DND-41 (cell line): ENCODE results near the gene PHF2.

ENCODE experiments used
- ATAC-seq: fragments of 200-7000 bp; cut with Tn5 transposase; 3 replicates; pipeline ENCODE4 v1.9.1; 2021; ENCODE audit warnings: low read depth; ENCODE audit not compliant: insufficient read depth
- DNase-seq: peaks from one replicate; pipeline ENCODE4 v3.0.0-alpha.2; 2020
- H2AFZ ChIP-seq: 2 replicates; pipeline ENCODE4 v1.6.0; 2012; ENCODE audit warnings: low read depth, low read length
- H3K27ac ChIP-seq: 2 replicates; pipeline ENCODE4 v1.5.1; 2012; ENCODE audit warnings: low read length, inconsistent platforms
- H3K27me3 ChIP-seq: fragments of 200-600 bp; sonication (generic); 2 replicates; pipeline ENCODE4 v1.6.0; 2012; ENCODE audit warnings: low read length, mild to moderate bottlenecking, inconsistent platforms; ENCODE audit not compliant: insufficient read depth, poor library complexity
- H3K36me3 ChIP-seq: 2 replicates; pipeline ENCODE4 v1.5.1; 2012; ENCODE audit warnings: low read length, inconsistent platforms; ENCODE audit not compliant: insufficient read depth
- H3K4me1 ChIP-seq: 2 replicates; pipeline ENCODE4 v1.5.1; 2012; ENCODE audit warnings: mild to moderate bottlenecking, low read length; ENCODE audit not compliant: insufficient read depth
- H3K4me2 ChIP-seq: 2 replicates; pipeline ENCODE4 v1.6.0; 2012; ENCODE audit warnings: mild to moderate bottlenecking, moderate library complexity, low read length, inconsistent platforms; ENCODE audit not compliant: insufficient read depth
- H3K4me3 ChIP-seq, 2 experiments: fragments of 200-600 bp in 1 of 2; shearing (Covaris generic) in 1 of 2; 2 replicates each; pipeline ENCODE4 v1.5.1; 2012 to 2016; ENCODE audit warnings: inconsistent platforms in 2 of 2, low read length in 2 of 2, mild to moderate bottlenecking in 2 of 2, low read depth in 1 of 2, moderate library complexity in 1 of 2
- H3K79me2 ChIP-seq: 2 replicates; pipeline ENCODE4 v1.6.0; 2012; ENCODE audit warnings: low read length, inconsistent platforms; ENCODE audit not compliant: insufficient read depth
- H3K9ac ChIP-seq: 2 replicates; pipeline ENCODE4 v1.6.0; 2012; ENCODE audit warnings: low read depth, mild to moderate bottlenecking, inconsistent platforms, low read length, moderate library complexity
- H3K9me3 ChIP-seq: 2 replicates; pipeline ENCODE4 v1.5.1; 2012; ENCODE audit warnings: low read length, moderate library complexity, mild to moderate bottlenecking, inconsistent platforms; ENCODE audit not compliant: insufficient read depth, severe bottlenecking
- H4K20me1 ChIP-seq: 2 replicates; pipeline ENCODE4 v1.6.0; 2012; ENCODE audit warnings: low read length; ENCODE audit not compliant: insufficient read depth
- CTCF ChIP-seq: IDR thresholded peaks from 2 replicates; pipeline ENCODE4 v1.5.1; 2012; ENCODE audit warnings: borderline replicate concordance, low read length, moderate library complexity, mild to moderate bottlenecking; ENCODE audit not compliant: poor library complexity, severe bottlenecking; ENCODE audit errors: extremely low read depth
- EZH2 ChIP-seq: IDR thresholded peaks from 3 replicates; pipeline ENCODE4 v1.6.1; 2012; ENCODE audit warnings: borderline replicate concordance, low read depth, mild to moderate bottlenecking, moderate library complexity, low read length, inconsistent platforms; ENCODE audit not compliant: severe bottlenecking

The PHF2 gene

GRCh38 chr9:93576258-93577077 lies at the start of gene PHF2:
PHF2 (plus strand) TSS chr9:93576584; CDS start chr9:93576774, 190 bp downstream.
- peak within 1 kb of the TSS; percentile 86 for H3K4me2 ChIP-seq
- H3K27me3 ChIP-seq, result no peaks in the 10 kb centered on the region
- H3K4me3 ChIP-seq, result peak within 1 kb of the TSS; percentile 55 to 83; a peak in 3 of 4 replicates
- H2AFZ ChIP-seq, result peak within 1 kb of the TSS; percentile 81
- TF ChIP-seq EZH2, result no peak
- no peak for TF ChIP-seq CTCF
- ATAC-seq, result peak; percentile 61
- no peaks in the 10 kb centered on the region for H3K9me3 ChIP-seq
- peaks cover 66% of the 10 kb centered on the region for H3K79me2 ChIP-seq
- H3K36me3 ChIP-seq, result no peaks in the 10 kb centered on the region
- H4K20me1 ChIP-seq, result peaks cover 27% of the 10 kb centered on the region
- DNase-seq, result peak; percentile 30
- H3K9ac ChIP-seq, result peak within 1 kb of the TSS; percentile 77
- H3K27ac ChIP-seq, result peak within 1 kb of the TSS; percentile 88
- H3K4me1 ChIP-seq, result peaks cover 40% of the 10 kb centered on the region

GRCh38 chr9:93531374-93531773 lies 45.0 kb upstream of the PHF2 start:
- H3K27me3 ChIP-seq, result no peaks in the 10 kb centered on the region
- no peak overlapping the region for H3K9ac ChIP-seq
- DNase-seq, result no peak
- H3K4me3 ChIP-seq, result no peak overlapping the region
- H4K20me1 ChIP-seq, result peaks cover 21% of the 10 kb centered on the region
- H3K4me1 ChIP-seq, result no peaks in the 10 kb centered on the region
- H3K36me3 ChIP-seq, result peaks cover 96% of the 10 kb centered on the region
- H3K9me3 ChIP-seq, result no peaks in the 10 kb centered on the region
- H3K27ac ChIP-seq, result no peak overlapping the region
- H3K79me2 ChIP-seq, result peaks cover 13% of the 10 kb centered on the region; the same call in 1 of the 2 replicates
- ATAC-seq, result peak; percentile 40; the same call in 1 of the 3 replicates
- H2AFZ ChIP-seq, result no peak overlapping the region
- TF ChIP-seq EZH2 (no peak), CTCF (no peak)
- H3K4me2 ChIP-seq, result no peak overlapping the region

GRCh38 chr9:93532141-93532540 lies 44.2 kb upstream of the PHF2 start:
- ATAC-seq, result no peak
- Histone ChIP-seq H3K27ac (no peak overlapping the region), H3K36me3 (peaks cover 94% of the 10 kb centered on the region), H3K4me3 (no peak overlapping the region), H4K20me1 (peaks cover 21% of the 10 kb centered on the region), H3K27me3 (no peaks in the 10 kb centered on the region), H3K4me2 (no peak overlapping the region), H3K9ac (no peak overlapping the region), H3K4me1 (no peaks in the 10 kb centered on the region), H3K79me2 (peaks cover 13% of the 10 kb centered on the region; the same call in 1 of the 2 replicates), H3K9me3 (no peaks in the 10 kb centered on the region), H2AFZ (no peak overlapping the region)
- TF ChIP-seq CTCF, result no peak
- TF ChIP-seq EZH2, result no peak
- DNase-seq, result no peak
